ENCODE measurements around the gene PKD2L1. TPM values are rescaled to one million over a fixed set of nuclear protein-coding genes. Genes with fewer than 3 reads are reported as not detected.

PKD2L1 gene
- total RNA-seq, 1 donor from 2014 or later = not detected

DNA sequence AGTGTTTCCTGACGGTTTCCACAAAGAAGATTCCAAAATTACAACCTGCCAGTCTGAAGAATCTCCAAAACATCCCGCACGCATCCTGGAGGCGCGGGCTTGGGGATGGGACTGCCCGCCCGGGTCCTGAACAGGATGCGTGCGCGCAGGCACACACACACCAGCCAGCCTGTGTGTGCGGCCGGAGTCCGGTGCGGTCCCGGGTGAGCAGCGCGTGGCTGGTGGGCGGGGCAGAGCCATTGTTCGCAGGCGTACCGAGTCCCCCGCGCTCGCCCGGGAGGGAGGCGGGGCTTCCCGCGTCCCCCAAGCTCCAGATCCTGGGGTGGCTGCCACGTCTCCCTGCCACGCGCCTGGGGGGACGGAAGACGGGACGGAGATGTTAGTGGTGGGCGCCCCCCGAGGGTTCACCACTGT, 16.3 kb upstream of the PKD2L1 start:
- peak; percentile 64 to 79 for DNase-seq (ENCODE audit: low spot score in 2 of 2, unreplicated experiment in 2 of 2)
- Mint-ChIP-seq H3K27ac (peak overlapping the region; percentile 84), H3K9me3 (no peaks in the 10 kb centered on the region), H3K4me3 (peak overlapping the region; percentile 94), H3K27me3 (ENCODE audit: low read depth) (no peaks in the 10 kb centered on the region), H3K4me1 (peaks cover 54% of the 10 kb centered on the region), H3K36me3 (peaks cover 7% of the 10 kb centered on the region)
- TF ChIP-seq, protein P1, sequence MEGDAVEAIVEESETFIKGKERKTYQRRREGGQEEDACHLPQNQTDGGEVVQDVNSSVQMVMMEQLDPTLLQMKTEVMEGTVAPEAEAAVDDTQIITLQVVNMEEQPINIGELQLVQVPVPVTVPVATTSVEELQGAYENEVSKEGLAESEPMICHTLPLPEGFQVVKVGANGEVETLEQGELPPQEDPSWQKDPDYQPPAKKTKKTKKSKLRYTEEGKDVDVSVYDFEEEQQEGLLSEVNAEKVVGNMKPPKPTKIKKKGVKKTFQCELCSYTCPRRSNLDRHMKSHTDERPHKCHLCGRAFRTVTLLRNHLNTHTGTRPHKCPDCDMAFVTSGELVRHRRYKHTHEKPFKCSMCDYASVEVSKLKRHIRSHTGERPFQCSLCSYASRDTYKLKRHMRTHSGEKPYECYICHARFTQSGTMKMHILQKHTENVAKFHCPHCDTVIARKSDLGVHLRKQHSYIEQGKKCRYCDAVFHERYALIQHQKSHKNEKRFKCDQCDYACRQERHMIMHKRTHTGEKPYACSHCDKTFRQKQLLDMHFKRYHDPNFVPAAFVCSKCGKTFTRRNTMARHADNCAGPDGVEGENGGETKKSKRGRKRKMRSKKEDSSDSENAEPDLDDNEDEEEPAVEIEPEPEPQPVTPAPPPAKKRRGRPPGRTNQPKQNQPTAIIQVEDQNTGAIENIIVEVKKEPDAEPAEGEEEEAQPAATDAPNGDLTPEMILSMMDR (IDR thresholded peaks at IDR 0.05; ENCODE audit: unreplicated experiment) = no peak

DNA sequence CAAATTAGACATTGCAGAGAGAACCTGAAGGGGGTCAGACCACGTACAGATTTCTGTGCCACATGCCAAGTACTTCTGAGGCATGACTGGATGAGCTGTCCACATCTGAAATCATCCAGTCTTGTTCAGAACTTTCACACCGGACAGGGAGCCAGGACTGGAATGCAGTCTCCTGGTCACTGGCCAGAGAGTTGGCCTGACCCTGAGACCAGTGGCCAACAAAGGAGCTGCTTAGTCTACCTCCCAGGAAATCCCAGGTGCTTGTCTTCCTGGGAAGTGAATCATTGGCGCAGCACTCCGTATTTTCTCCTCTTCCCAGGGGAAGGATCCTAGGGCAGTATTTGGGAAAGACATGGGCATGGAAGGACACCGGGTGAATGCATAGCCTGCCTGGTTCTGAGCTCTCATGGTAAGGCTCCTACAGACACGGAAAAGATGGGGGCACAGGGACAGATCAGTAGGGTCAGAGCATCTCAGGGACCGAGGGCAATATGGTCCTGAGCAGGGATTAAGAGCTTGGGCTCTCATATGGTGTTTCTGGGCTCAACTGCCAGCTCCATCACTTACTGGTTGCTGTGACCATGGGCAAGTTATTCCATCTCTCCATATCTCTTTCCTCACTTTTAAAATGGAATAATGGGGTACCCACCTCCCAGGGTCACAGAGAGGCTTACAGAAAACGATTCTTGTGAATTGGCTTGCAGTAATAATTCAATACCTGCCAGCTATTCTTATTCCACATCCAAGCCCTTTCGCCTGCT, 15.7 kb upstream of the PKD2L1 start:
- Mint-ChIP-seq H3K27ac (peak overlapping the region; percentile 84), H3K36me3 (peaks cover 2% of the 10 kb centered on the region), H3K4me3 (peak overlapping the region; percentile 94), H3K27me3 (ENCODE audit: low read depth) (no peaks in the 10 kb centered on the region), H3K4me1 (peaks cover 48% of the 10 kb centered on the region), H3K9me3 (no peaks in the 10 kb centered on the region)
- TF ChIP-seq, protein P1 (IDR thresholded peaks at IDR 0.05; ENCODE audit: unreplicated experiment) = no peak
- no peak for DNase-seq (ENCODE audit: low spot score in 2 of 2, unreplicated experiment in 2 of 2)

DNA sequence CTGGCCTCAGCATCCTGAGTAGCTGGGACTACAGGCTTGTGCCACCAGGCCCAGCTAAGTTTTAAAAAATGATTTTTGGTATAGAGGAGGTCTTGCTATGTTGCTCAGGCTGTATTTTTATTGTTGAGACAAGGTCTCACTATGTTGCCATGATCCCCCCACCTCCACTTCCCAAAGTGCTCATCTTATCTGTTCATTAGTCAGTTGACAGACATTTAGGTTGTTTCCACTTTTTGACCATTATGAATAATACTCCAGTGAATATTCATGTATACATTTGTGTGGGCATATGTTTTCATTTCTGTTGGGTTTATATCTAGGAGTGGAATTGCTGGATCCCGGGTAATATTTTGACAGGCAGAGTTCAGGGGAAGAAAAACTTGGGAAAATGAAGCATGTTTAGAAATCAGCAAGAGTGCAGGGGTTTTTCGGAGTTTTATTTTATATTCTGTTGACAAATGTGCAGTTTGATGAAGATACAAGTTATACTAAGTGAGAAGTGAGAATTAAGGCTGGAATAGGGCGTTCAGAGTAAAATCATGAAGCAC, 14.3 kb upstream of the PKD2L1 start:
- H3K9me3 Mint-ChIP-seq = no peaks in the 10 kb centered on the region
- DNase-seq (ENCODE audit: low spot score in 2 of 2, unreplicated experiment in 2 of 2) = no peak
- H3K4me1 Mint-ChIP-seq = peaks cover 33% of the 10 kb centered on the region
- TF ChIP-seq, protein P1 (IDR thresholded peaks at IDR 0.05; ENCODE audit: unreplicated experiment) = no peak
- no peaks in the 10 kb centered on the region for H3K36me3 Mint-ChIP-seq
- H3K27me3 Mint-ChIP-seq (ENCODE audit: low read depth) = peaks cover 5% of the 10 kb centered on the region
- H3K27ac Mint-ChIP-seq = no peak overlapping the region
- peak overlapping the region; percentile 4 for H3K4me3 Mint-ChIP-seq

DNA sequence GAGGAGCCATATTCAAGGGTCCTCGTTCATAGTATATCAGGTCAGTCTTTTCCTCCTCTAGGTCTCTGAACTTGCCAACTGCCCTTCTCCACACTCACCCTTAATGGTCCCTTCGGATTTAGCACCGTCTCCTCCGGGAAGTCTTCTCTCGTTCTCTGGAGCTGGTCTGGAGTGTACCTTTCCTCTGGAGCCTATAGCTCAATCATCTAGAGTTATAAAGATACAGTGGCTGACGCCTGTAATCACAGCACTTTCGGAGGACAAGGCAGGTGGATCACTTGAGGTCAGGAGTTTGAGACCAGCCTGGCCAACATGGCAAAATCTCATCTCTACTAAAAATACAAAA, 12.6 kb upstream of the PKD2L1 start:
- H3K36me3 Mint-ChIP-seq = no peaks in the 10 kb centered on the region
- H3K27ac Mint-ChIP-seq = no peak overlapping the region
- no peaks in the 10 kb centered on the region for H3K9me3 Mint-ChIP-seq
- TF ChIP-seq, protein P1 (IDR thresholded peaks at IDR 0.05; ENCODE audit: unreplicated experiment) = no peak
- no peak overlapping the region for H3K4me3 Mint-ChIP-seq
- peaks cover 16% of the 10 kb centered on the region for H3K4me1 Mint-ChIP-seq
- peaks cover 5% of the 10 kb centered on the region for H3K27me3 Mint-ChIP-seq (ENCODE audit: low read depth)
- DNase-seq (ENCODE audit: low spot score in 2 of 2, unreplicated experiment in 2 of 2) = no peak

DNA sequence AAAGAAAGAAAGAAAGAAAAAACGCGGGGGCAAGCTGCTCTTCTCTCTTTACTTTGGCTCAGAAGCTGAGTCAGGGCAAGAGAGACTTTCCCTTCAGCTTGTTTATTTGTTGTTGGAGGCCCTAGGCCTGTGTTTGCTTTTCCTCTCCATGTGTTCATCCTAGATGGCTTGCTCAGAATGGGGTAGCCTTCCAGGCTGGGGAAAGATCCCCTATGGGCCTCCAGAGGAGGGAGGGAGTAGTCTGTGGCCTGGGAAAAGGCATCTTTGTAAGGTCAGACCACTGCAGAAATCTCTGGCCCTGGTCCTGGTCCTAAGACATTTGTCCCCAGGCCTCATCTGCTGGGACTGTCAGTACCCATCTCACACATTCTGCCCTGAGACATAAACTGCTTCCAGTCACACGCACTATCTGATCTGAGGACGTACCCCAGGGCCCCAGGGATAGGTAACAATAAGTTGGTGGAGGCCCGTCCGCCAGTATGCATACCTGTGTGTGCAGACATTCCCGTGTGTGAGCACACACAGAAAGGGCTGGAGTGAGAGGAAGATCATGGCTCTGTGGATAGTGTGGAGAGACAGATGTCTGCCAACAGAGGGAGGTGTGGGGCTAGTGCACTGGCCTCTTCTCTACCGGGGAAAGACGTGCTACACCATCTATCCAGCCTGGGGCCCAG, 12.1 kb upstream of the PKD2L1 start:
- Mint-ChIP-seq H3K4me1 (peaks cover 15% of the 10 kb centered on the region), H3K27me3 (ENCODE audit: low read depth) (peaks cover 5% of the 10 kb centered on the region), H3K9me3 (no peaks in the 10 kb centered on the region), H3K27ac (no peak overlapping the region), H3K4me3 (no peak overlapping the region), H3K36me3 (no peaks in the 10 kb centered on the region)
- peak in 1 of 2 experiments; percentile 53 for DNase-seq (ENCODE audit: low spot score in 2 of 2, unreplicated experiment in 2 of 2)
- TF ChIP-seq, protein P1 (IDR thresholded peaks at IDR 0.05; ENCODE audit: unreplicated experiment) = peak; percentile 29
